H1 (cell line): Measurements from ENCODE around the gene PRICKLE1. TPM values are rescaled to one million over a fixed set of nuclear protein-coding genes. Genes with fewer than 3 reads are reported as not detected.
A peak's percentile ranks its signal among the peaks of the same experiment; 100 is the strongest.

ENCODE experiments used
- CTCF ChIA-PET: fragments of 300-600 bp; sonication (Branson Sonifier 250); formaldehyde crosslinking; loops from one replicate; lab custom pipeline; 2021; ENCODE audit not compliant: partially characterized antibody; lab: Charles Lee
- POLR2A ChIA-PET: fragments of 300-600 bp; sonication (Branson Sonifier 250); formaldehyde crosslinking; loops from one replicate; lab custom pipeline; 2021; ENCODE audit warnings: inconsistent platforms; ENCODE audit not compliant: partially characterized antibody; lab: Charles Lee
- DNase-seq, 2 experiments: peaks; one replicate each; pipeline versions ENCODE4 v3.0.0 to v3.0.0-alpha.2; 2010 to 2022; ENCODE audit warnings: low spot score in 2 of 2, low read depth in 1 of 2, mixed read lengths in 1 of 2
- FAIRE-seq: peaks from 2 replicates; lab custom pipeline; 2011; peaks lifted over from hg19 to GRCh38; lab: Jason Lieb, UNC
- H2AFZ ChIP-seq: 2 replicates; pipeline ENCODE4 v1.8.1; 2012; ENCODE audit warnings: low read length, inconsistent platforms
- H2AK5ac ChIP-seq: 2 replicates; pipeline ENCODE4 v1.6.1; 2013; ENCODE audit warnings: low read depth, low read length
- H2BK120ac ChIP-seq: replicated peaks from 2 replicates; pipeline ENCODE3; 2013; ENCODE audit warnings: low read depth, low read length, inconsistent platforms
- H2BK12ac ChIP-seq: 2 replicates; pipeline ENCODE4 v1.6.1; 2013; ENCODE audit warnings: low read depth, low read length
- H2BK15ac ChIP-seq: 2 replicates; pipeline ENCODE4 v1.6.1; 2013; ENCODE audit warnings: low read length
- H2BK20ac ChIP-seq: 2 replicates; pipeline ENCODE4 v1.6.1; 2013; ENCODE audit warnings: low read length
- H2BK5ac ChIP-seq: 2 replicates; pipeline ENCODE4 v1.6.1; 2013; ENCODE audit warnings: low read depth, low read length
- H3K14ac ChIP-seq: 2 replicates; pipeline ENCODE4 v1.6.1; 2013; ENCODE audit warnings: inconsistent platforms; ENCODE audit not compliant: insufficient read length
- H3K18ac ChIP-seq: 2 replicates; pipeline ENCODE4 v1.6.1; 2013; ENCODE audit warnings: low read length; ENCODE audit errors: extremely low read depth
- H3K23ac ChIP-seq: 2 replicates; pipeline ENCODE4 v1.6.1; 2013; ENCODE audit warnings: inconsistent platforms; ENCODE audit not compliant: insufficient read length
- H3K23me2 ChIP-seq: 2 replicates; pipeline ENCODE4 v1.6.1; 2013; ENCODE audit warnings: low read depth, low read length
- H3K27ac ChIP-seq: 2 replicates; pipeline ENCODE4 v1.6.1; 2011; ENCODE audit warnings: low read depth, low read length, inconsistent platforms
- H3K27me3 ChIP-seq, 4 experiments: replicated peaks in 1 of 4; 1 replicate in 1 of 4; 2 replicates in 3 of 4; pipeline versions ENCODE4 v1.6.1 to v1.8.1; 2011 to 2013; ENCODE audit warnings: low read length in 3 of 4, mild to moderate bottlenecking in 3 of 4, inconsistent platforms in 2 of 4, mixed read lengths in 2 of 4, moderate library complexity in 1 of 4; ENCODE audit not compliant: control insufficient read depth in 3 of 4, insufficient read depth in 3 of 4; ENCODE audit errors: extremely low read depth in 1 of 4
- H3K36me3 ChIP-seq, 4 experiments: 2 replicates each; pipeline versions ENCODE4 v1.6.1 to v1.8.1; 2011 to 2013; ENCODE audit warnings: mild to moderate bottlenecking in 4 of 4, low read length in 3 of 4, moderate library complexity in 2 of 4, control low read depth in 1 of 4, inconsistent platforms in 1 of 4; ENCODE audit not compliant: insufficient read depth in 4 of 4, control insufficient read depth in 2 of 4
- H3K4ac ChIP-seq: replicated peaks from 2 replicates; pipeline ENCODE3; 2013; ENCODE audit warnings: low read length, low read depth, mixed read lengths, inconsistent platforms; ENCODE audit not compliant: insufficient read length
- H3K4me1 ChIP-seq, 4 experiments: replicated peaks in 1 of 4; 1 replicate in 1 of 4; 2 replicates in 3 of 4; pipeline versions ENCODE4 v1.6.1 to v1.8.1; 2011 to 2013; ENCODE audit warnings: low read length in 3 of 4, inconsistent platforms in 2 of 4, mixed read lengths in 1 of 4; ENCODE audit not compliant: insufficient read depth in 4 of 4, control insufficient read depth in 3 of 4
- H3K4me2 ChIP-seq, 2 experiments: 2 replicates each; pipeline versions ENCODE4 v1.6.1 to v1.8.1; 2011 to 2013; ENCODE audit warnings: low read depth in 2 of 2, low read length in 2 of 2, control low read depth in 1 of 2, inconsistent platforms in 1 of 2, mild to moderate bottlenecking in 1 of 2; ENCODE audit not compliant: insufficient read depth in 1 of 2
- H3K4me3 ChIP-seq, 4 experiments: fragments of 200-600, 300-600 bp in 1 of 4; sonication (generic), shearing (Covaris generic), sonication (Bioruptor Twin) in 1 of 4; 2 replicates each; pipeline versions ENCODE4 v1.5.1 to v1.8.1; 2011 to 2016; ENCODE audit warnings: low read length in 4 of 4, low read depth in 3 of 4, control low read depth in 2 of 4, inconsistent platforms in 2 of 4, mild to moderate bottlenecking in 2 of 4, mixed read lengths in 1 of 4, moderate library complexity in 1 of 4; ENCODE audit not compliant: insufficient read depth in 2 of 4; ENCODE audit errors: extremely low read depth in 1 of 4
- H3K56ac ChIP-seq: replicated peaks from 2 replicates; pipeline ENCODE3; 2013; ENCODE audit warnings: low read depth, mild to moderate bottlenecking, mixed read lengths, low read length, inconsistent platforms; ENCODE audit not compliant: insufficient read length
- H3K79me1 ChIP-seq: 2 replicates; pipeline ENCODE4 v1.6.1; 2013; ENCODE audit warnings: low read depth, low read length, control low read depth
- H3K79me2 ChIP-seq, 2 experiments: 2 replicates each; pipeline versions ENCODE4 v1.6.1 to v1.8.1; 2012 to 2013; ENCODE audit warnings: low read length in 2 of 2, mild to moderate bottlenecking in 2 of 2, inconsistent platforms in 1 of 2; ENCODE audit not compliant: insufficient read depth in 2 of 2, control insufficient read depth in 1 of 2
- H3K9ac ChIP-seq, 4 experiments: replicated peaks in 1 of 4; 1 replicate in 1 of 4; 2 replicates in 3 of 4; pipeline versions ENCODE4 v1.6.1 to v1.8.1; 2011 to 2013; ENCODE audit warnings: low read depth in 3 of 4, low read length in 3 of 4, control low read depth in 2 of 4, mild to moderate bottlenecking in 2 of 4, moderate library complexity in 2 of 4, inconsistent platforms in 1 of 4; ENCODE audit errors: extremely low read depth in 1 of 4
- H3K9me3 ChIP-seq, 2 experiments: 2 replicates each; pipeline versions ENCODE4 v1.6.1 to v1.8.1; 2012 to 2013; ENCODE audit warnings: mild to moderate bottlenecking in 2 of 2, moderate library complexity in 2 of 2, control low read depth in 1 of 2, inconsistent platforms in 1 of 2, low read depth in 1 of 2, low read length in 1 of 2, mixed read lengths in 1 of 2; ENCODE audit not compliant: insufficient read depth in 2 of 2
- H4K20me1 ChIP-seq, 2 experiments: replicated peaks in 1 of 2; 2 replicates each; pipeline versions ENCODE3 to v1.8.1; 2011 to 2013; ENCODE audit warnings: inconsistent platforms in 2 of 2, low read length in 2 of 2, mild to moderate bottlenecking in 1 of 2; ENCODE audit not compliant: insufficient read depth in 2 of 2, control insufficient read depth in 1 of 2
- H4K5ac ChIP-seq: 2 replicates; pipeline ENCODE4 v1.6.1; 2013; ENCODE audit warnings: low read length, low read depth, mixed read lengths, inconsistent platforms; ENCODE audit not compliant: insufficient read length
- H4K8ac ChIP-seq: 2 replicates; pipeline ENCODE4 v1.8.0; 2013; ENCODE audit warnings: mild to moderate bottlenecking, moderate library complexity, low read length, inconsistent platforms; ENCODE audit not compliant: insufficient read depth; ENCODE audit errors: extremely low read depth
- H4K91ac ChIP-seq: replicated peaks from 2 replicates; pipeline ENCODE3; 2013; ENCODE audit warnings: low read length, mixed read lengths, inconsistent platforms; ENCODE audit not compliant: insufficient read length
- CHD1 ChIP-seq: IDR thresholded peaks from 2 replicates; pipeline ENCODE4 v1.6.1; 2012; ENCODE audit warnings: low read depth, low read length, improper control_type of control experiment
- MAFK ChIP-seq: IDR thresholded peaks from 2 replicates; pipeline ENCODE4 v1.6.1; 2012; ENCODE audit warnings: low read depth, mild to moderate bottlenecking, improper control_type of control experiment, low read length
- WGBS, 2 experiments: shearing (Covaris generic) in 1 of 2; methylation state at CpG; one replicate each; pipeline versions ENCODE4 v1.1.6 to v1.1.7; 2013 to 2015; ENCODE audit warnings: low lambda C conversion rate in 2 of 2, mixed read lengths in 2 of 2, inconsistent platforms in 1 of 2, low coverage in 1 of 2, missing lambda C conversion rate in 1 of 2; ENCODE audit not compliant: insufficient replicate concordance in 2 of 2, insufficient coverage in 1 of 2, insufficient read length in 1 of 2; ENCODE audit errors: extremely low coverage in 1 of 2, missing lambda C conversion rate in 1 of 2; 5-methylcytosine and 5-hydroxymethylcytosine counted together
- polyA plus RNA-seq, 7 experiments: library from polyadenylated mRNA; depleted of rRNA in 3 of 7; stranded (reverse) in 5 of 7; unstranded in 2 of 7; fragments of >200 nt in 5 of 7; fragments of 200-250 nt in 2 of 7; gene quantifications; 1 replicate in 5 of 7; 2 replicates in 1 of 7; 4 replicates in 1 of 7; pipeline versions ENCODE4 v1.2.1 to v1.2.3, GENCODE V29; 2011 to 2013; ENCODE audit warnings: missing spikeins in 2 of 7, mixed read lengths in 2 of 7
- total RNA-seq: library from RNA; stranded (reverse); fragmentation: NEBNext Ultra II Directional; extraction: Animal tissue kit (Norgen Biotek cat#: 25700); gene quantifications from 2 replicates; pipeline ENCODE4 v1.2.1, GENCODE V29; 2021

PRICKLE1 gene
- total and polyA plus RNA-seq, 2 of the 8 experiments (the other 6 are each of a cell fraction or from before 2014, with no cell fraction given), result 14.0 to 22.4 TPM

GRCh38 chr12:42426746-42427145 is 162.8 kb downstream of the PRICKLE1 start:
- H3K4me1 ChIP-seq, result peaks cover 0 to 3% (median 1%) of the 10 kb centered on the region in 4 experiments; a peak in 2 of 7 replicates
- H3K4me3 ChIP-seq, result no peak overlapping the region
- 0 out of 2 replicates have a peak, but pooled peaks have one; percentile 7 for TF ChIP-seq MAFK
- TF ChIP-seq CHD1, result no peak
- H4K91ac ChIP-seq, result no peak overlapping the region
- H3K27me3 ChIP-seq, result no peaks in the 10 kb centered on the region
- no peak overlapping the region for H3K9ac ChIP-seq
- 0 out of 4 replicates have a peak, but pooled peaks cover 0 to 3% of the 10 kb centered on the region in 2 experiments for H3K79me2 ChIP-seq
- H4K20me1 ChIP-seq, result peaks cover 0 to 2% of the 10 kb centered on the region in 2 experiments
- no peaks in the 10 kb centered on the region for H3K9me3 ChIP-seq
- H3K23me2 ChIP-seq, result no peaks in the 10 kb centered on the region; the same call in 1 of the 2 replicates
- H2BK15ac ChIP-seq, result no peak overlapping the region
- FAIRE-seq, result peak; percentile 24
- WGBS, 2 experiments, result 84% methylated on average over 6 of the region's 6 CpGs; no CpG with 5 or more reads in 1 of the 2 experiments
- peaks cover 0 to 2% (median 0%) of the 10 kb centered on the region in 4 experiments; a peak in 2 of 8 replicates for H3K36me3 ChIP-seq
- no peak overlapping the region for H3K18ac ChIP-seq
- no peak overlapping the region for H2BK120ac ChIP-seq
- no peak overlapping the region for H2BK5ac ChIP-seq
- no peak overlapping the region for H2BK12ac ChIP-seq
- no peak overlapping the region for H2AFZ ChIP-seq
- no peak overlapping the region for H3K14ac ChIP-seq
- H4K5ac ChIP-seq, result no peak overlapping the region
- H3K4me2 ChIP-seq, result no peak overlapping the region; a peak in 1 of 4 replicates
- H2BK20ac ChIP-seq, result no peak overlapping the region
- POLR2A ChIA-PET, result no interaction called here
- CTCF ChIA-PET, result interaction anchor here (0.6 kb wide), 2 partner anchors 13 to 21 kb away, joined by 3 to 4 read pairs; no protein-coding TSS in a partner anchor
- no peak overlapping the region for H3K4ac ChIP-seq
- no peak overlapping the region for H3K23ac ChIP-seq
- H4K8ac ChIP-seq, result no peak overlapping the region
- H3K56ac ChIP-seq, result no peak overlapping the region
- no peaks in the 10 kb centered on the region for H3K79me1 ChIP-seq
- H2AK5ac ChIP-seq, result no peak overlapping the region
- H3K27ac ChIP-seq, result no peak overlapping the region
- DNase-seq, result no peak
